MCF 10A (cell line): ENCODE results near the gene FAM219A. TPM values are rescaled to one million over a fixed set of nuclear protein-coding genes. Genes with fewer than 3 reads are reported as not detected.

Experiments
- BruUV-seq: library from RNA; stranded (reverse); fragments of 400-500 nt; replicated peaks from 2 replicates; lab custom pipeline; 2021; lab: Mats Ljungman, UMichigan
- CTCF ChIA-PET: fragments of 300-600 bp; sonication (Branson Sonifier 250); formaldehyde crosslinking; extraction: SDS; loops from one replicate; lab custom pipeline; 2021; ENCODE audit warnings: antibody characterized with exemption, inconsistent platforms; lab: Yijun Ruan, JAX
- POLR2A ChIA-PET: fragments of 300-600, 350-650 bp; sonication (Branson Sonifier 250); formaldehyde crosslinking; extraction: SDS; loops from one replicate; lab custom pipeline; 2020; ENCODE audit warnings: antibody characterized with exemption, inconsistent platforms; lab: Yijun Ruan, JAX
- DNase-seq: peaks from one replicate; pipeline ENCODE4 v3.0.0-alpha.2; 2018; ENCODE audit not compliant: unreplicated experiment
- H3K27ac Mint-ChIP-seq: one replicate; pipeline ENCODE4 v1.8.0; 2022; ENCODE audit warnings: mild to moderate bottlenecking, low read depth, mixed read lengths; ENCODE audit not compliant: unreplicated experiment
- H3K27me3 Mint-ChIP-seq: one replicate; pipeline ENCODE4 v1.8.0; 2022; ENCODE audit warnings: mixed read lengths; ENCODE audit not compliant: insufficient read depth, unreplicated experiment
- H3K36me3 Mint-ChIP-seq: one replicate; pipeline ENCODE4 v1.8.0; 2022; ENCODE audit warnings: mild to moderate bottlenecking, moderate library complexity, mixed read lengths; ENCODE audit not compliant: insufficient read depth, unreplicated experiment
- H3K4me1 Mint-ChIP-seq: one replicate; pipeline ENCODE4 v1.8.0; 2022; ENCODE audit warnings: mixed read lengths; ENCODE audit not compliant: insufficient read depth, unreplicated experiment
- H3K4me3 Mint-ChIP-seq: one replicate; pipeline ENCODE4 v1.8.0; 2022; ENCODE audit warnings: mild to moderate bottlenecking, moderate library complexity, mixed read lengths; ENCODE audit not compliant: unreplicated experiment
- H3K9me3 Mint-ChIP-seq: one replicate; pipeline ENCODE4 v1.8.0; 2022; ENCODE audit warnings: mixed read lengths; ENCODE audit not compliant: unreplicated experiment
- CTCF ChIP-seq: fragments of 200-600 bp; IDR thresholded peaks from one replicate; pipeline ENCODE4 v1.8.0; 2022; ENCODE audit warnings: antibody characterized with exemption, mild to moderate bottlenecking; ENCODE audit not compliant: unreplicated experiment
- intact Hi-C: fragments of 100-400 bp; cut with micrococcal nuclease; formaldehyde crosslinking; loops from 2 replicates; pipeline ENCODE4 v1.14.1; 2022
- total RNA-seq: library from RNA; stranded (reverse); gene quantifications from 2 replicates; pipeline ENCODE4 v1.2.3, GENCODE V29; 2022

Gene FAM219A
- total RNA-seq, 1 experiment from 2014 or later: 19.3 TPM

- H3K4me1 Mint-ChIP-seq: no peaks in the 10 kb centered on the region
- H3K27ac Mint-ChIP-seq: no peak overlapping the region
- no peak for TF ChIP-seq CTCF
- no peak overlapping the region for H3K4me3 Mint-ChIP-seq
- no peak for DNase-seq
- H3K27me3 Mint-ChIP-seq: no peaks in the 10 kb centered on the region
- no peaks in the 10 kb centered on the region for H3K9me3 Mint-ChIP-seq
- ChIA-PET CTCF (interaction anchor here (1.7 kb wide), 1 partner anchor 93 kb away, joined by 4 read pairs; no protein-coding TSS in a partner anchor), POLR2A (no interaction called here)
- intact Hi-C loops: no loop called here
- peaks cover 7% of the 10 kb centered on the region for H3K36me3 Mint-ChIP-seq
- no TSS peak for BruUV-seq
Measured at GRCh38 chr9:34408173-34408572, 50.2 kb downstream of the FAM219A start.

GRCh38 chr9:34406219-34406618 is 52.2 kb downstream of the FAM219A start:
- Mint-ChIP-seq H3K4me1 (no peaks in the 10 kb centered on the region), H3K27me3 (no peaks in the 10 kb centered on the region), H3K9me3 (no peaks in the 10 kb centered on the region), H3K27ac (no peak overlapping the region), H3K36me3 (peaks cover 20% of the 10 kb centered on the region), H3K4me3 (no peak overlapping the region)
- ChIA-PET CTCF (interaction anchor here (3.3 to 4.7 kb wide), 3 partner anchors 9 to 198 kb away, joined by 35 to 59 read pairs (median 42); no protein-coding TSS in a partner anchor), POLR2A (no interaction called here)
- no peak for TF ChIP-seq CTCF
- intact Hi-C loops: no loop called here
- DNase-seq: no peak
- BruUV-seq: no TSS peak

- BruUV-seq: no TSS peak
- POLR2A ChIA-PET: no interaction called here
- TF ChIP-seq CTCF: no peak
- no peak overlapping the region for H3K27ac Mint-ChIP-seq
- H3K9me3 Mint-ChIP-seq: no peaks in the 10 kb centered on the region
- H3K36me3 Mint-ChIP-seq: peaks cover 20% of the 10 kb centered on the region
- intact Hi-C loops: no loop called here
- no peak overlapping the region for H3K4me3 Mint-ChIP-seq
- no peak for DNase-seq
- no peaks in the 10 kb centered on the region for H3K4me1 Mint-ChIP-seq
- no peaks in the 10 kb centered on the region for H3K27me3 Mint-ChIP-seq
- CTCF ChIA-PET: interaction anchor here (0.8 to 4.7 kb wide), 7 partner anchors 9 to 217 kb away, joined by 3 to 59 read pairs (median 22); partner anchors contain the start of genes DNAI1 and FAM219A
Measured at GRCh38 chr9:34405719-34406118, 52.7 kb downstream of the FAM219A start.

GRCh38 chr9:34403554-34404380 is 54.6 kb downstream of the FAM219A start:
- POLR2A ChIA-PET: interaction anchor here (0.7 to 1.2 kb wide), 5 partner anchors 27 to 265 kb away, joined by 3 to 5 read pairs (median 3); partner anchors contain the start of gene DCTN3
- CTCF ChIA-PET: interaction anchor here (0.5 to 4.7 kb wide), 69 partner anchors 9 to 1271 kb away, joined by 3 to 59 read pairs (median 4); partner anchors contain the start of genes DNAI1 and FAM219A
- no TSS peak for BruUV-seq
- TF ChIP-seq CTCF: peak; percentile 94
- H3K27ac Mint-ChIP-seq: no peak overlapping the region
- peaks cover 20% of the 10 kb centered on the region for H3K36me3 Mint-ChIP-seq
- peak; percentile 71 for DNase-seq
- no peaks in the 10 kb centered on the region for H3K9me3 Mint-ChIP-seq
- no peak overlapping the region for H3K4me3 Mint-ChIP-seq
- H3K27me3 Mint-ChIP-seq: no peaks in the 10 kb centered on the region
- H3K4me1 Mint-ChIP-seq: no peaks in the 10 kb centered on the region
- intact Hi-C loops: loop anchor here (1.0 kb wide), 2 partner anchors 97 to 200 kb away; no protein-coding TSS in a partner anchor
